LNCAP (cell line): ENCODE measurements around the gene LDB1.

Source experiments
- CTCF ChIP-seq: fragments of 450-650 bp; IDR thresholded peaks from 2 replicates; pipeline ENCODE4 v1.5.1; 2017; ENCODE audit warnings: mild to moderate bottlenecking

LDB1 gene

GRCh38 chr10:102119417-102120141 is 589 bp downstream of the LDB1 start:
- no peak for TF ChIP-seq CTCF

GRCh38 chr10:102118867-102119266 is 1.3 kb downstream of the LDB1 start:
- TF ChIP-seq CTCF = no peak

- no peak; the same call in 1 of the 2 replicates for TF ChIP-seq CTCF
These were observed 2.6 kb downstream of the LDB1 start for GRCh38 chr10:102117391-102118159.

- TF ChIP-seq CTCF = no peak
These were observed 3.5 kb downstream of the LDB1 start for GRCh38 chr10:102116656-102117055.

- TF ChIP-seq CTCF = no peak
These were observed 4.4 kb downstream of the LDB1 start for GRCh38 chr10:102115775-102116174.

GRCh38 chr10:102114861-102115618 is 5.1 kb downstream of the LDB1 start:
- no peak for TF ChIP-seq CTCF

- no peak for TF ChIP-seq CTCF
These were observed 6.0 kb downstream of the LDB1 start for GRCh38 chr10:102113956-102114857.
